ENCODE results near the gene ZNF688.

ZNF688 gene

DNA sequence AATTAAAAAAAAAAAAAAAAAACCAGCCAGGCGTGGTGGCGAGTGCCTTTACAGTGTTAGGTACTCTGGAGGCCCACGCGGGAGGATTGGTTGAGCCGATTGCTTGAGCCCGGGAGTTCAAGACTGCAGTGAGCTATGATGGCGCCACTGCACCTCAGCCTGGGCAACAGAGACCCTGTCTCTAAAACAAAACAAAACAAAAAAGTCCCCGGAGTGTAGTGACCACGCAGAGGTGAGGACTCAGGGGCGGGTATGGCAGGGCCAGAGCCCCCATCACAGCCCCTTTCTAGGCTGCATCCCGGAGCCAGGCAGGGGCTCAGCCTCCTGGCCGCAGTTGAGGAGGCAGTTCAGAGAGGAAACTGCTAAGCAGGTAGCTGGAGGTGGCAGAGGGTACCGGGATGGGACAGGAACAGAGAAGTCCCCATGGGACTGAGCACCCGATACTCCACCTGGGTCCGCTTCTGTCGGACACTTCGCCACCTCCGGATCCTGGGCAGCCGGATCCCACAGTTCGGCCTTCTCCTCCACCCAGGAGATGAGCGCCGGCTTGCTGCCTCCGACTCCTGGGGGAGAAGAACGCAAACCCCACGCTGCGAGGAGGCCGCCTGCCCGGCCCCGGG lies 37.7 kb downstream of the ZNF688 start:
- Histone ChIP-seq H3K4me1 (ENCODE audit: low read length) (peaks cover 10% of the 10 kb centered on the region), H3K27ac (ENCODE audit: low read length) (peak overlapping the region; percentile 76), H3K79me2 (ENCODE audit: low read length) (peaks cover 33% of the 10 kb centered on the region), H3K27me3 (replicated peaks; ENCODE audit: insufficient read depth, low read length) (no peaks in the 10 kb centered on the region), H3K9ac (ENCODE audit: low read length) (peak overlapping the region; percentile 98), H3K9me2 (replicated peaks; ENCODE audit: insufficient read depth, low read length) (no peaks in the 10 kb centered on the region), H3K4me2 (ENCODE audit: low read depth, low read length) (peak overlapping the region; percentile 88), H4K20me1 (ENCODE audit: insufficient read depth, low read length) (no peaks in the 10 kb centered on the region), H3K36me3 (replicated peaks; ENCODE audit: insufficient read depth, low read length) (no peaks in the 10 kb centered on the region), H2AFZ (ENCODE audit: low read length) (peak overlapping the region; percentile 89), H3K9me3 (replicated peaks; ENCODE audit: insufficient read depth, low read length) (no peaks in the 10 kb centered on the region), H3F3A (ENCODE audit: insufficient read depth, low read length) (no peaks in the 10 kb centered on the region), H3K4me3 (ENCODE audit: low read length) (peak overlapping the region; percentile 67)
- TF ChIP-seq, protein P1, sequence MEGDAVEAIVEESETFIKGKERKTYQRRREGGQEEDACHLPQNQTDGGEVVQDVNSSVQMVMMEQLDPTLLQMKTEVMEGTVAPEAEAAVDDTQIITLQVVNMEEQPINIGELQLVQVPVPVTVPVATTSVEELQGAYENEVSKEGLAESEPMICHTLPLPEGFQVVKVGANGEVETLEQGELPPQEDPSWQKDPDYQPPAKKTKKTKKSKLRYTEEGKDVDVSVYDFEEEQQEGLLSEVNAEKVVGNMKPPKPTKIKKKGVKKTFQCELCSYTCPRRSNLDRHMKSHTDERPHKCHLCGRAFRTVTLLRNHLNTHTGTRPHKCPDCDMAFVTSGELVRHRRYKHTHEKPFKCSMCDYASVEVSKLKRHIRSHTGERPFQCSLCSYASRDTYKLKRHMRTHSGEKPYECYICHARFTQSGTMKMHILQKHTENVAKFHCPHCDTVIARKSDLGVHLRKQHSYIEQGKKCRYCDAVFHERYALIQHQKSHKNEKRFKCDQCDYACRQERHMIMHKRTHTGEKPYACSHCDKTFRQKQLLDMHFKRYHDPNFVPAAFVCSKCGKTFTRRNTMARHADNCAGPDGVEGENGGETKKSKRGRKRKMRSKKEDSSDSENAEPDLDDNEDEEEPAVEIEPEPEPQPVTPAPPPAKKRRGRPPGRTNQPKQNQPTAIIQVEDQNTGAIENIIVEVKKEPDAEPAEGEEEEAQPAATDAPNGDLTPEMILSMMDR (IDR thresholded peaks at IDR 0.05; ENCODE audit: low read length), result no peak
- TF ChIP-seq EZH2 (optimal IDR thresholded peaks at IDR 0.05; ENCODE audit: low read depth, low read length) (no peak), EZH2phosphoT487 (IDR thresholded peaks at IDR 0.05; ENCODE audit: low read length) (no peak)
- DNase-seq, result peak; percentile 19

DNA sequence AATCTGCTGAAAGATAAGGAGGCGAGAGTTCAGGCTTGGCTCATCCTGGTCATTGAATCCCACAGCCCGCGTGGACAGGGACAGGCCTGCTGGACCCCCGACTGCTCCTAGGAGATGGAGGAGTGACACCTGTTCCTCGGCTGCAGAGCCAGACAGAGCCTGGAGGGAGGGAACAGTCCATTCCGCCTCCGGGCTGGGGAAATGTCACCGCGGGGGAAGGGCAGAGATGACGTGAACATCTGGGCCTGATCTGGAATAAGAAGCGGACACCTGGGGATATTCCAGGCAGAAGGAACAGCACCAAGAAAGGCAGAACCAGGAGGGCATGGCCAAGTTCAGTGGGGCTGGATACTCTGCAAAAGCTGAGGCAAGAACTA lies 38.4 kb downstream of the ZNF688 start:
- H3K79me2 ChIP-seq (ENCODE audit: low read length), result peaks cover 33% of the 10 kb centered on the region
- peaks cover 15% of the 10 kb centered on the region for H3K4me1 ChIP-seq (ENCODE audit: low read length)
- no peak overlapping the region for H2AFZ ChIP-seq (ENCODE audit: low read length)
- no peaks in the 10 kb centered on the region for H3K9me2 ChIP-seq (replicated peaks; ENCODE audit: insufficient read depth, low read length)
- H3K27me3 ChIP-seq (replicated peaks; ENCODE audit: insufficient read depth, low read length), result no peaks in the 10 kb centered on the region
- H3K4me2 ChIP-seq (ENCODE audit: low read depth, low read length), result peak overlapping the region; percentile 88; the same call in 1 of the 2 replicates
- no peaks in the 10 kb centered on the region for H3K9me3 ChIP-seq (replicated peaks; ENCODE audit: insufficient read depth, low read length)
- DNase-seq, result no peak
- H3K9ac ChIP-seq (ENCODE audit: low read length), result no peak overlapping the region
- H3K36me3 ChIP-seq (replicated peaks; ENCODE audit: insufficient read depth, low read length), result no peaks in the 10 kb centered on the region
- no peak overlapping the region for H3K4me3 ChIP-seq (ENCODE audit: low read length)
- peaks cover 4% of the 10 kb centered on the region for H3F3A ChIP-seq (ENCODE audit: insufficient read depth, low read length)
- TF ChIP-seq, protein P1 (IDR thresholded peaks at IDR 0.05; ENCODE audit: low read length), result no peak
- TF ChIP-seq EZH2 (optimal IDR thresholded peaks at IDR 0.05; ENCODE audit: low read depth, low read length) (no peak), EZH2phosphoT487 (IDR thresholded peaks at IDR 0.05; ENCODE audit: low read length) (no peak)
- no peaks in the 10 kb centered on the region for H4K20me1 ChIP-seq (ENCODE audit: insufficient read depth, low read length)
- no peak overlapping the region for H3K27ac ChIP-seq (ENCODE audit: low read length)

DNA sequence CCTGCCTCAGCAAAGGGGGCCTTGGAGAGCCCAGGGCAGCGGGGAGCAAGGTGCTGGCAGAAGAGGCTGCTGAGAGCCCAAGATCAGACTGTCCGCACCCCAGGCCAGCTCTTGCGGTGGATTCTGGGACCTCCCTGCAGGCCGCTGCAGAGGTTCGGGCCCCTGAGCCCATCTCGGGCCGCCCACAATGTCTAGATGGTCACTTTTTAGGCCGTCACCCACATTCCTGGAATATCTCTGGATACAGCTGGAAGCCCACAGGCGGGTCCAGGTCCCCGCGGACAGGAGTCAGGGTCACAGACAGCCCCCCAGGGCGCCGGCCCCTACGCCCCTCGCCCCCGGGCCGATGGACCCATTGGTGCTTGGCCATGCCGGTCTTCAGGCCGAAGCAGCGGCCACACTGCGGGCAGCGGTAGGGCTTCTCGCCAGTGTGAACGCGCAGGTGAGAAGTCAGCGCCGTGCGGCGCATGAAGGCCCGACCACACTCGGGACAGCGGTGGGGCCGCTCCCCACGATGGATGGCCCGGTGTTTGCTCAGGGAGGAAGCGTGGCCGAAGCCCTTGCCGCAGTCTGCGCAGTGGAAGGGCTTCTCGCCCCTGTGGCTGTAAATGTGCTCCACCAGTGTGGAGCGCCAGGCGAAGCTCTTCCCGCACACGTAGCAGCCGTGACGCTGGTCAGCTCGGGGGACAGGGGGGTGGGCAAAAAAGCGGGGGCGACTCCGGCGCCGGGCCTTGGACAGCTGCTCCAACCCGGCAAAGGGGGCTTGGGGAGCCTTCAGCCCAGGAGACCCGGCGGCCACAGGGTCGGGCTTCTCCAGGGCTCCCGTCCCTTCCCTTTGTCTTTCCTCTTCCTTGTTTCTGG lies 39.0 kb downstream of the ZNF688 start:
- Histone ChIP-seq H3K9ac (ENCODE audit: low read length) (no peak overlapping the region), H3K79me2 (ENCODE audit: low read length) (peaks cover 33% of the 10 kb centered on the region), H2AFZ (ENCODE audit: low read length) (no peak overlapping the region), H3K36me3 (replicated peaks; ENCODE audit: insufficient read depth, low read length) (no peaks in the 10 kb centered on the region), H3K4me1 (ENCODE audit: low read length) (peaks cover 21% of the 10 kb centered on the region), H3K4me2 (ENCODE audit: low read depth, low read length) (no peak overlapping the region), H4K20me1 (ENCODE audit: insufficient read depth, low read length) (no peaks in the 10 kb centered on the region), H3K4me3 (ENCODE audit: low read length) (no peak overlapping the region), H3F3A (ENCODE audit: insufficient read depth, low read length) (peaks cover 10% of the 10 kb centered on the region), H3K27ac (ENCODE audit: low read length) (no peak overlapping the region), H3K27me3 (replicated peaks; ENCODE audit: insufficient read depth, low read length) (no peaks in the 10 kb centered on the region), H3K9me2 (replicated peaks; ENCODE audit: insufficient read depth, low read length) (no peaks in the 10 kb centered on the region), H3K9me3 (replicated peaks; ENCODE audit: insufficient read depth, low read length) (no peaks in the 10 kb centered on the region)
- TF ChIP-seq, protein P1 (IDR thresholded peaks at IDR 0.05; ENCODE audit: low read length), result no peak
- DNase-seq, result no peak

Data from MM.1S (cell line).